Esophagus muscularis mucosa (tissue), 4 donors: ENCODE data around the gene SLC8A1. TPM values are rescaled to one million over a fixed set of nuclear protein-coding genes. Genes with fewer than 3 reads are reported as not detected.

Experiments used
- DNase-seq: peaks from one replicate; pipeline ENCODE4 v3.0.0-alpha.2; 2017; ENCODE audit errors: extremely low spot score
- H3K27ac ChIP-seq, 4 donors: fragments of 200-600 bp; sonication (generic); replicated peaks in 1 of 4; 1 replicate in 3 of 4; 2 replicates in 1 of 4; pipeline ENCODE4 v1.5.1; 2016 to 2019; ENCODE audit warnings: mild to moderate bottlenecking in 1 of 4
- H3K27me3 ChIP-seq, 4 donors: fragments of 200-600 bp; sonication (generic); one replicate each; pipeline versions ENCODE4 v1.5.1 to v1.6.0; 2016 to 2019
- H3K36me3 ChIP-seq, 4 donors: fragments of 200-600 bp; sonication (generic); one replicate each; pipeline ENCODE4 v1.5.1; 2016 to 2019
- H3K4me1 ChIP-seq, 4 donors: fragments of 200-600 bp; sonication (generic); one replicate each; pipeline ENCODE4 v1.5.1; 2016 to 2019
- H3K4me3 ChIP-seq, 4 donors: fragments of 200-600 bp; sonication (generic); 1 replicate in 2 of 4; 2 replicates in 2 of 4; pipeline ENCODE4 v1.5.1; 2016 to 2019; ENCODE audit warnings: mild to moderate bottlenecking in 4 of 4, moderate library complexity in 1 of 4
- H3K9me3 ChIP-seq, 4 donors: fragments of 200-600 bp; sonication (generic); 1 replicate in 3 of 4; 2 replicates in 1 of 4; pipeline ENCODE4 v1.5.1; 2016 to 2019
- CTCF ChIP-seq, 3 experiments: fragments of 200-600 bp in 2 of 3; fragments of 450-650 bp in 1 of 3; sonication (generic) in 2 of 3; IDR thresholded peaks; one replicate each; pipeline ENCODE4 v1.5.1; 2017 to 2019; ENCODE audit warnings: antibody characterized with exemption in 3 of 3, mild to moderate bottlenecking in 2 of 3, moderate library complexity in 1 of 3
- EP300 ChIP-seq: sonication (generic); formaldehyde crosslinking; IDR thresholded peaks from one replicate; pipeline ENCODE4 v1.6.1; 2017; ENCODE audit warnings: antibody characterized with exemption
- POLR2A ChIP-seq: fragments of 450-650 bp; IDR thresholded peaks from one replicate; pipeline ENCODE4 v1.6.1; 2017; ENCODE audit warnings: antibody characterized with exemption, moderate library complexity, mild to moderate bottlenecking, low read depth
- POLR2AphosphoS5 ChIP-seq, 2 donors: sonication (generic); formaldehyde crosslinking; IDR thresholded peaks; one replicate each; pipeline ENCODE4 v1.6.1; 2017; ENCODE audit warnings: antibody characterized with exemption in 2 of 2
- WGBS: methylation state at CpG from one replicate; pipeline ENCODE4 v1.1.5; 2018; 5-methylcytosine and 5-hydroxymethylcytosine counted together
- intact Hi-C: fragments of 100-400 bp; cut with DNase I; formaldehyde crosslinking; loops from one replicate; pipeline ENCODE4 v1.15.1; 2023
- total RNA-seq, 4 donors: library from RNA; depleted of rRNA; stranded (reverse); fragments of >200 nt; gene quantifications; one replicate each; pipeline versions ENCODE4 v1.1.0 to v1.2.1, GENCODE V29; 2016

SLC8A1 gene
- total RNA-seq, 4 donors from 2014 or later: 105 to 166 (median 157) TPM

GRCh38 chr2:40131081-40131704, 320.7 kb downstream of the SLC8A1 start:
- WGBS: 86% methylated on average over 3 of the region's 3 CpGs
- Histone ChIP-seq H3K4me1 (peaks cover 32 to 41% (median 33%) of the 10 kb centered on the region in 4 donors), H3K27me3 (no peaks in the 10 kb centered on the region), H3K27ac (no peak overlapping the region), H3K36me3 (no peaks in the 10 kb centered on the region), H3K4me3 (no peak overlapping the region), H3K9me3 (no peaks in the 10 kb centered on the region)
- DNase-seq: no peak
- intact Hi-C loops: no loop called here
- TF ChIP-seq POLR2AphosphoS5 (IDR thresholded peaks at IDR 0.05) (no peak), EP300 (no peak), CTCF (IDR thresholded peaks at IDR 0.05) (no peak), POLR2A (no peak)

GRCh38 chr2:40130251-40130994, 321.5 kb downstream of the SLC8A1 start:
- no peak for TF ChIP-seq CTCF (IDR thresholded peaks at IDR 0.05)
- TF ChIP-seq POLR2AphosphoS5 (IDR thresholded peaks at IDR 0.05): no peak
- TF ChIP-seq POLR2A: no peak
- TF ChIP-seq EP300: no peak
- intact Hi-C loops: no loop called here
- H3K9me3 ChIP-seq: no peaks in the 10 kb centered on the region
- WGBS: 49% methylated on average over 4 of the region's 4 CpGs
- no peak for DNase-seq
- peaks cover 32 to 41% (median 33%) of the 10 kb centered on the region in 4 donors for H3K4me1 ChIP-seq
- H3K27me3 ChIP-seq: no peaks in the 10 kb centered on the region
- no peaks in the 10 kb centered on the region for H3K36me3 ChIP-seq
- no peak overlapping the region for H3K4me3 ChIP-seq
- peak overlapping the region in 1 of 4 donors; percentile 10 for H3K27ac ChIP-seq

- intact Hi-C loops: no loop called here
- no peaks in the 10 kb centered on the region for H3K27me3 ChIP-seq
- TF ChIP-seq POLR2AphosphoS5 (IDR thresholded peaks at IDR 0.05) (no peak), CTCF (IDR thresholded peaks at IDR 0.05) (no peak), POLR2A (no peak), EP300 (no peak)
- peaks cover 32 to 41% (median 35%) of the 10 kb centered on the region in 4 donors for H3K4me1 ChIP-seq
- no peak overlapping the region for H3K27ac ChIP-seq
- no peaks in the 10 kb centered on the region for H3K9me3 ChIP-seq
- H3K36me3 ChIP-seq: no peaks in the 10 kb centered on the region
- 100% methylated on average over 1 of the region's 1 CpG for WGBS
- no peak for DNase-seq
- no peak overlapping the region for H3K4me3 ChIP-seq
These were observed 322.2 kb downstream of the SLC8A1 start for GRCh38 chr2:40129725-40130124.

DNA sequence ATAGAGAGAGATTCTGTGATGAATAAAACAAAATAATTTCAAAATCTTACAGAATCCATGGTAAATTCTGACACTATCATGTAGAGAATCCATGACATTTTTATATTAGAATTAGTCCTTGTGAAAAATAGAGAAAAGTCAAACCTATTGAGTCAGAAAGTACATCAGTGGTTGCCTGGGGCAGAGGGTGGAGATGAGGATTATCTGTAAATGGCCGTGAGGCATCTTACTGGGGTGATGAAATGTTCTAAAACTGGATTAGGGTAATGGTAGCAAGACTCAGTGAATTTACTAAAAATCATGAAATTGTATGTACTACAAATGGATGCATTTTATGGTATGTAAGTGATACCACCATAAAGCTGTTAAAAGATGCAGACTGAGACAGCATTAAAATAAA, 323.1 kb downstream of the SLC8A1 start:
- intact Hi-C loops: no loop called here
- Histone ChIP-seq H3K27ac (no peak overlapping the region), H3K4me3 (no peak overlapping the region), H3K27me3 (no peaks in the 10 kb centered on the region), H3K36me3 (no peaks in the 10 kb centered on the region), H3K9me3 (no peaks in the 10 kb centered on the region), H3K4me1 (peaks cover 38 to 45% (median 41%) of the 10 kb centered on the region in 4 donors)
- WGBS: 85% methylated on average over 1 of the region's 1 CpG
- no peak for TF ChIP-seq POLR2AphosphoS5 (IDR thresholded peaks at IDR 0.05)
- TF ChIP-seq CTCF (IDR thresholded peaks at IDR 0.05): no peak
- no peak for TF ChIP-seq EP300
- TF ChIP-seq POLR2A: no peak
- no peak for DNase-seq
